Caco-2 (cell line): ENCODE data around the gene TNFSF13. TPM values are rescaled to one million over a fixed set of nuclear protein-coding genes. Genes with fewer than 3 reads are reported as not detected.
A peak's percentile ranks its signal among the peaks of the same experiment; 100 is the strongest.

Source experiments
- BruUV-seq: library from RNA; stranded (reverse); fragments of 400-500 nt; replicated peaks from 2 replicates; lab custom pipeline; 2021; lab: Mats Ljungman, UMichigan
- CTCF ChIA-PET: fragments of 300-600 bp; sonication (Branson Sonifier 250); formaldehyde crosslinking; loops from one replicate; lab custom pipeline; 2022; ENCODE audit warnings: antibody characterized with exemption; lab: Charles Lee
- POLR2A ChIA-PET: fragments of 300-600 bp; sonication (Branson Sonifier 250); formaldehyde crosslinking; loops from one replicate; lab custom pipeline; 2022; ENCODE audit warnings: antibody characterized with exemption; lab: Charles Lee
- DNase-seq, 2 experiments: peaks; one replicate each; pipeline versions ENCODE4 v3.0.0 to v3.0.0-alpha.2; 2020 to 2022
- H3K27me3 ChIP-seq: replicated peaks from 2 replicates; pipeline ENCODE4 v1.6.0; 2011; ENCODE audit warnings: low read length; ENCODE audit not compliant: control insufficient read depth, insufficient read depth
- H3K36me3 ChIP-seq: 2 replicates; pipeline ENCODE4 v1.5.1; 2011; ENCODE audit warnings: low read length; ENCODE audit not compliant: control insufficient read depth, insufficient read depth
- H3K4me1 ChIP-seq: fragments of 250-450 bp; sonication (Bioruptor Pico); 2 replicates; pipeline ENCODE4 v1.5.1; 2020; ENCODE audit warnings: mild to moderate bottlenecking
- H3K4me3 ChIP-seq: 2 replicates; pipeline ENCODE4 v1.5.1; 2011; ENCODE audit warnings: low read depth, mild to moderate bottlenecking, control low read depth, low read length
- H3K9me3 ChIP-seq: fragments of 250-450 bp; sonication (Bioruptor Pico); 2 replicates; pipeline ENCODE4 v1.5.1; 2020; ENCODE audit warnings: mild to moderate bottlenecking, moderate library complexity
- H3K27ac Mint-ChIP-seq: one replicate; pipeline ENCODE4 v1.8.0; 2022; ENCODE audit warnings: mixed read lengths; ENCODE audit not compliant: unreplicated experiment
- H3K27me3 Mint-ChIP-seq: one replicate; pipeline ENCODE4 v1.8.0; 2022; ENCODE audit warnings: mixed read lengths; ENCODE audit not compliant: insufficient read depth, unreplicated experiment
- H3K36me3 Mint-ChIP-seq: one replicate; pipeline ENCODE4 v1.8.0; 2022; ENCODE audit warnings: mild to moderate bottlenecking, mixed read lengths; ENCODE audit not compliant: insufficient read depth, unreplicated experiment
- H3K4me1 Mint-ChIP-seq: one replicate; pipeline ENCODE4 v1.8.0; 2022; ENCODE audit warnings: low read depth, mixed read lengths; ENCODE audit not compliant: unreplicated experiment
- H3K4me3 Mint-ChIP-seq: one replicate; pipeline ENCODE4 v1.8.0; 2022; ENCODE audit warnings: mild to moderate bottlenecking, moderate library complexity, mixed read lengths; ENCODE audit not compliant: unreplicated experiment
- H3K9me3 Mint-ChIP-seq: one replicate; pipeline ENCODE4 v1.8.0; 2022; ENCODE audit warnings: mixed read lengths; ENCODE audit not compliant: unreplicated experiment
- CTCF ChIP-seq, 2 experiments: fragments of 200-600 bp in 1 of 2; IDR thresholded peaks; 1 replicate in 1 of 2; 2 replicates in 1 of 2; pipeline versions ENCODE4 v1.5.1 to v1.8.0; 2011 to 2022; ENCODE audit warnings: antibody characterized with exemption in 1 of 2, control low read depth in 1 of 2, inconsistent platforms in 1 of 2, low read depth in 1 of 2, low read length in 1 of 2, mild to moderate bottlenecking in 1 of 2, moderate library complexity in 1 of 2; ENCODE audit not compliant: insufficient read depth in 1 of 2, severe bottlenecking in 1 of 2, unreplicated experiment in 1 of 2
- intact Hi-C: fragments of 100-400 bp; cut with micrococcal nuclease; formaldehyde crosslinking; loops from one replicate; pipeline ENCODE4 v1.10.0; 2022; ENCODE audit not compliant: unreplicated experiment
- total RNA-seq: library from RNA; stranded (reverse); gene quantifications from 2 replicates; pipeline ENCODE4 v1.2.3, GENCODE V29; 2022

The TNFSF13 gene
- total RNA-seq, 1 experiment from 2014 or later, result 0.20 TPM

DNA sequence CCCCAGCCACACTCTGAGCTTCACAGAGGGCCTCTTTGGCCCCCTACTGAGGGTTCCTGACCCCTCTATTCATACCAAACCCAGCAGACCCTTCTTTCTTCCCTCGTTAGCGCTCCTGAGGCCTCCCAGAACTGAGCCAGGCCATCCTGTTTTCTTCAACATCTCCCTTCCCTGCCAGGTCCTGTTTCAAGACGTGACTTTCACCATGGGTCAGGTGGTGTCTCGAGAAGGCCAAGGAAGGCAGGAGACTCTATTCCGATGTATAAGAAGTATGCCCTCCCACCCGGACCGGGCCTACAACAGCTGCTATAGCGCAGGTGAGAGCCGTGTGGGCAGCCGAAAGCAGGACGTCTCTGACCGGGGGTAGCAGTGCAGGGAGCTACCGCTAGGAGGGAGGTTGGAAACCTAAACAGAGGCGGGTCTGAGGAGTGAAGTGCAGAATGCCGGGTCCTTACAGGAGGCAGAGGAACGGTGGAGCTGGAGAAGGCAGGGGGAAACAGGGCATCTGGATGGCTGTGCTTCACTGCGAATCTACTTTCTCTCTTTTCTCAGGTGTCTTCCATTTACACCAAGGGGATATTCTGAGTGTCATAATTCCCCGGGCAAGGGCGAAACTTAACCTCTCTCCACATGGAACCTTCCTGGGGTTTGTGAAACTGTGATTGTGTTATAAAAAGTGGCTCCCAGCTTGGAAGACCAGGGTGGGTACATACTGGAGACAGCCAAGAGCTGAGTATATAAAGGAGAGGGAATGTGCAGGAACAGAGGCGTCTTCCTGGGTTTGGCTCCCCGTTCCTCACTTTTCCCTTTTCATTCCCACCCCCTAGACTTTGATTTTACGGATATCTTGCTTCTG is 1.9 kb downstream of the TNFSF13 start:
- no TSS peak for BruUV-seq
- peak in 1 of 2 experiments; percentile 23 for DNase-seq
- H3K36me3 ChIP-seq, result no peaks in the 10 kb centered on the region
- peak overlapping the region; percentile 10; the same call in 1 of the 2 replicates for H3K4me3 ChIP-seq
- Mint-ChIP-seq H3K9me3 (no peaks in the 10 kb centered on the region), H3K36me3 (peaks cover 32% of the 10 kb centered on the region), H3K4me3 (peak overlapping the region; percentile 86), H3K27me3 (no peaks in the 10 kb centered on the region), H3K4me1 (peaks cover 3% of the 10 kb centered on the region), H3K27ac (peak overlapping the region; percentile 75)
- no peaks in the 10 kb centered on the region for H3K27me3 ChIP-seq
- peak in 1 of 2 experiments; percentile 9 for TF ChIP-seq CTCF (IDR thresholded peaks at IDR 0.05; ENCODE audit: insufficient read depth in 1 of 2, low read depth in 1 of 2, low read length in 1 of 2, severe bottlenecking in 1 of 2, unreplicated experiment in 1 of 2)
- ChIA-PET POLR2A (interaction anchor here (0.6 kb wide), 2 partner anchors 51 to 279 kb away, joined by 3 read pairs; partner anchors contain the start of gene SLC2A4), CTCF (interaction anchor here (0.5 to 1.6 kb wide), 15 partner anchors 9 to 447 kb away, joined by 3 to 21 read pairs (median 3); partner anchors contain the start of genes FXR2, SLC2A4, TMEM102 and TMEM256)
- no peaks in the 10 kb centered on the region for H3K9me3 ChIP-seq
- peaks cover 4% of the 10 kb centered on the region; the same call in 1 of the 2 replicates for H3K4me1 ChIP-seq
- intact Hi-C loops, result loop anchor here (1.0 to 2.0 kb wide), 3 partner anchors 46 to 204 kb away; partner anchors contain the start of gene TMEM102

GRCh38 chr17:7561028-7561575 is 2.6 kb downstream of the TNFSF13 start:
- TSS peak; percentile 78 for BruUV-seq
- POLR2A ChIA-PET, result interaction anchor here (0.6 kb wide), 2 partner anchors 52 to 280 kb away, joined by 3 read pairs; partner anchors contain the start of gene SLC2A4
- no peaks in the 10 kb centered on the region for H3K4me1 Mint-ChIP-seq
- H3K36me3 Mint-ChIP-seq, result peaks cover 39% of the 10 kb centered on the region
- peak overlapping the region; percentile 75 for H3K27ac Mint-ChIP-seq
- H3K27me3 Mint-ChIP-seq, result no peaks in the 10 kb centered on the region
- intact Hi-C loops, result loop anchor here (1.0 to 2.0 kb wide), 3 partner anchors 47 to 204 kb away; partner anchors contain the start of gene TMEM102
- peak; percentile 81 to 85 for DNase-seq
- CTCF ChIA-PET, result interaction anchor here (0.5 to 1.6 kb wide), 15 partner anchors 9 to 447 kb away, joined by 3 to 21 read pairs (median 3); partner anchors contain the start of genes FXR2, SLC2A4, TMEM102 and TMEM256
- peak overlapping the region; percentile 86 for H3K4me3 Mint-ChIP-seq
- H3K36me3 ChIP-seq, result no peaks in the 10 kb centered on the region
- peak; percentile 64 to 78 for TF ChIP-seq CTCF (IDR thresholded peaks at IDR 0.05; ENCODE audit: insufficient read depth in 1 of 2, low read depth in 1 of 2, low read length in 1 of 2, severe bottlenecking in 1 of 2, unreplicated experiment in 1 of 2)
- peak overlapping the region; percentile 60 for H3K4me3 ChIP-seq
- H3K4me1 ChIP-seq, result peaks cover 4% of the 10 kb centered on the region; the same call in 1 of the 2 replicates
- H3K27me3 ChIP-seq, result no peaks in the 10 kb centered on the region
- no peaks in the 10 kb centered on the region for H3K9me3 ChIP-seq
- no peaks in the 10 kb centered on the region for H3K9me3 Mint-ChIP-seq
